ENCODE data around the gene OR5K4. TPM values are rescaled to one million over a fixed set of nuclear protein-coding genes. Genes with fewer than 3 reads are reported as not detected.
"Not testable (repeated sequence)": the region's sequence is repeated elsewhere in the genome, so short reads cannot be mapped to it uniquely, and the experiment has no call there.

The OR5K4 gene
- total RNA-seq, 1 donor from 2014 or later: not detected

GRCh38 chr3:98388147-98388546, 34.5 kb downstream of the OR5K4 start:
- H3K27ac Mint-ChIP-seq: no peak overlapping the region
- H3K36me3 Mint-ChIP-seq (ENCODE audit: insufficient read depth): no peaks in the 10 kb centered on the region
- no peak for DNase-seq (ENCODE audit: low spot score, unreplicated experiment)
- no peaks in the 10 kb centered on the region for H3K9me3 Mint-ChIP-seq (ENCODE audit: low read depth)
- H3K4me3 Mint-ChIP-seq (ENCODE audit: low read depth): no peak overlapping the region
- no peak for TF ChIP-seq CTCF (IDR thresholded peaks at IDR 0.05; ENCODE audit: unreplicated experiment)
- H3K4me1 Mint-ChIP-seq (ENCODE audit: low read depth): peaks cover 2% of the 10 kb centered on the region
- peaks cover 4% of the 10 kb centered on the region for H3K27me3 Mint-ChIP-seq

- H3K9me3 Mint-ChIP-seq (ENCODE audit: low read depth): no peaks in the 10 kb centered on the region
- no peak within 1 kb of the TSS for H3K27ac Mint-ChIP-seq
- H3K4me3 Mint-ChIP-seq (ENCODE audit: low read depth): no peak within 1 kb of the TSS
- H3K27me3 Mint-ChIP-seq: peaks cover 4% of the 10 kb centered on the region
- H3K4me1 Mint-ChIP-seq (ENCODE audit: low read depth): no peaks in the 10 kb centered on the region
- TF ChIP-seq CTCF (IDR thresholded peaks at IDR 0.05; ENCODE audit: unreplicated experiment): no peak
- no peak for DNase-seq (ENCODE audit: low spot score, unreplicated experiment)
- H3K36me3 Mint-ChIP-seq (ENCODE audit: insufficient read depth): no peaks in the 10 kb centered on the region
Measured at GRCh38 chr3:98390366-98390765, 36.7 kb downstream of the OR5K4 start, which contains the start of gene OR5K3. Gene OR5K3 (plus strand): TSS chr3:98390666. CDS start chr3:98390666, 0 bp downstream.

GRCh38 chr3:98395101-98395500, 41.4 kb downstream of the OR5K4 start:
- no peaks in the 10 kb centered on the region for H3K36me3 Mint-ChIP-seq (ENCODE audit: insufficient read depth)

GRCh38 chr3:98396482-98396881, 42.8 kb downstream of the OR5K4 start:
- not testable (repeated sequence) for H3K27me3 Mint-ChIP-seq; H3K4me3 Mint-ChIP-seq (ENCODE audit: low read depth); H3K36me3 Mint-ChIP-seq (ENCODE audit: insufficient read depth); H3K27ac Mint-ChIP-seq; H3K4me1 Mint-ChIP-seq (ENCODE audit: low read depth); DNase-seq (ENCODE audit: low spot score, unreplicated experiment)
- peaks cover 27% of the 10 kb centered on the region for H3K9me3 Mint-ChIP-seq (ENCODE audit: low read depth)

More at GRCh38 chr3:98395101-98395500, 41.4 kb downstream of the OR5K4 start:
- Mint-ChIP-seq H3K9me3 (ENCODE audit: low read depth) (peaks cover 16% of the 10 kb centered on the region), H3K4me1 (ENCODE audit: low read depth) (no peaks in the 10 kb centered on the region), H3K4me3 (ENCODE audit: low read depth) (no peak overlapping the region), H3K27me3 (peaks cover 4% of the 10 kb centered on the region), H3K27ac (no peak overlapping the region)
- no peak for DNase-seq (ENCODE audit: low spot score, unreplicated experiment)
- TF ChIP-seq CTCF (IDR thresholded peaks at IDR 0.05; ENCODE audit: unreplicated experiment): no peak

- Mint-ChIP-seq H3K27ac (no peak overlapping the region), H3K9me3 (ENCODE audit: low read depth) (peaks cover 40% of the 10 kb centered on the region), H3K36me3 (ENCODE audit: insufficient read depth) (no peaks in the 10 kb centered on the region), H3K4me1 (ENCODE audit: low read depth) (no peaks in the 10 kb centered on the region), H3K27me3 (no peaks in the 10 kb centered on the region), H3K4me3 (ENCODE audit: low read depth) (no peak overlapping the region)
- TF ChIP-seq CTCF (IDR thresholded peaks at IDR 0.05; ENCODE audit: unreplicated experiment): no peak
- DNase-seq (ENCODE audit: low spot score, unreplicated experiment): no peak
Measured at GRCh38 chr3:98398513-98398912, 44.9 kb downstream of the OR5K4 start.

GRCh38 chr3:98402507-98402906, 48.9 kb downstream of the OR5K4 start:
- no peak for TF ChIP-seq CTCF (IDR thresholded peaks at IDR 0.05; ENCODE audit: unreplicated experiment)
- Mint-ChIP-seq H3K4me1 (ENCODE audit: low read depth) (no peaks in the 10 kb centered on the region), H3K36me3 (ENCODE audit: insufficient read depth) (no peaks in the 10 kb centered on the region), H3K4me3 (ENCODE audit: low read depth) (no peak overlapping the region), H3K27me3 (no peaks in the 10 kb centered on the region), H3K9me3 (ENCODE audit: low read depth) (peaks cover 60% of the 10 kb centered on the region), H3K27ac (no peak overlapping the region)
- DNase-seq (ENCODE audit: low spot score, unreplicated experiment): no peak
